HG03097 (cell line): Measurements from ENCODE around the gene NUP205.
"Not testable (repeated sequence)": the region's sequence is repeated elsewhere in the genome, so short reads cannot be mapped to it uniquely, and the experiment has no call there.

Experiments
- ATAC-seq: cut with Tn5 transposase; IDR thresholded peaks from one replicate; pipeline ENCODE4 v1.9.1; 2021; ENCODE audit not compliant: unreplicated experiment, low FRiP score

NUP205 gene

GRCh38 chr7:135617781-135618180, 60.1 kb downstream of the NUP205 start:
- no peak for ATAC-seq

GRCh38 chr7:135618510-135618909, 60.8 kb downstream of the NUP205 start:
- no peak for ATAC-seq

GRCh38 chr7:135620447-135620846, 62.7 kb downstream of the NUP205 start:
- ATAC-seq = no peak

GRCh38 chr7:135620980-135621850, 63.5 kb downstream of the NUP205 start:
- no peak for ATAC-seq

- no peak for ATAC-seq
These were observed 76.6 kb downstream of the NUP205 start for GRCh38 chr7:135634191-135634878.

- not testable (repeated sequence) for ATAC-seq
These were observed 82.0 kb downstream of the NUP205 start for GRCh38 chr7:135639690-135640089.

- no peak for ATAC-seq
These were observed 86.4 kb downstream of the NUP205 start for GRCh38 chr7:135644154-135644553.

- ATAC-seq = no peak
These were observed 87.0 kb downstream of the NUP205 start for GRCh38 chr7:135644729-135645128.

- no peak for ATAC-seq
These were observed 87.7 kb downstream of the NUP205 start for GRCh38 chr7:135645296-135645904.

GRCh38 chr7:135647755-135648154, 90.0 kb downstream of the NUP205 start:
- ATAC-seq = no peak

- ATAC-seq = no peak
These were observed 90.5 kb downstream of the NUP205 start for GRCh38 chr7:135648235-135648634.

GRCh38 chr7:135650831-135651573, 93.3 kb downstream of the NUP205 start:
- no peak for ATAC-seq

- no peak for ATAC-seq
These were observed 95.8 kb downstream of the NUP205 start for GRCh38 chr7:135653340-135654080.

GRCh38 chr7:135658564-135658963, 100.8 kb downstream of the NUP205 start:
- ATAC-seq = no peak

GRCh38 chr7:135659159-135659846, 101.6 kb downstream of the NUP205 start:
- no peak for ATAC-seq

GRCh38 chr7:135661311-135662122, 103.8 kb downstream of the NUP205 start:
- ATAC-seq = peak; percentile 4

- ATAC-seq = no peak
These were observed 104.3 kb downstream of the NUP205 start for GRCh38 chr7:135662123-135662372.

- peak; percentile 93 for ATAC-seq
These were observed 104.8 kb downstream of the NUP205 start, which contains the start of gene STMP1 for GRCh38 chr7:135662373-135663114. TSS of gene STMP1 (plus strand) at chr7:135662514.
